MM.1S (cell line): Measurements from ENCODE around the gene USP31.

Experiments used
- DNase-seq: peaks from one replicate; pipeline ENCODE4 v3.0.0-alpha.2; 2015
- H2AFZ ChIP-seq: fragments of 300-600 bp; sonication (generic); 2 replicates; pipeline ENCODE4 v1.6.0; 2016; ENCODE audit warnings: antibody characterized with exemption, low read length
- H3F3A ChIP-seq: fragments of 300-600 bp; sonication (generic); 2 replicates; pipeline ENCODE4 v1.6.1; 2016; ENCODE audit warnings: mild to moderate bottlenecking, antibody characterized with exemption, low read length, moderate library complexity, mixed read lengths; ENCODE audit not compliant: insufficient read depth
- H3K27ac ChIP-seq: fragments of 300-600 bp; sonication (generic); 2 replicates; pipeline ENCODE4 v1.5.1; 2016; ENCODE audit warnings: mild to moderate bottlenecking, low read length
- H3K27me3 ChIP-seq: fragments of 300-600 bp; sonication (generic); replicated peaks from 2 replicates; pipeline ENCODE4 v1.6.0; 2016; ENCODE audit warnings: low read length; ENCODE audit not compliant: insufficient read depth
- H3K36me3 ChIP-seq: fragments of 300-600 bp; sonication (generic); replicated peaks from 2 replicates; pipeline ENCODE4 v1.6.1; 2016; ENCODE audit warnings: mild to moderate bottlenecking, low read length, mixed read lengths; ENCODE audit not compliant: insufficient read depth
- H3K4me1 ChIP-seq: fragments of 300-600 bp; sonication (generic); 2 replicates; pipeline ENCODE4 v1.6.1; 2016; ENCODE audit warnings: low read length, mixed read lengths
- H3K4me2 ChIP-seq: fragments of 300-600 bp; sonication (generic); 2 replicates; pipeline ENCODE4 v1.6.0; 2016; ENCODE audit warnings: low read depth, low read length
- H3K4me3 ChIP-seq: fragments of 300-600 bp; sonication (generic); 2 replicates; pipeline ENCODE4 v1.5.1; 2016; ENCODE audit warnings: low read length, mixed read lengths
- H3K79me2 ChIP-seq: fragments of 300-600 bp; sonication (generic); 2 replicates; pipeline ENCODE4 v1.6.1; 2016; ENCODE audit warnings: mixed run types, low read length, mixed read lengths
- H3K9ac ChIP-seq: fragments of 300-600 bp; sonication (generic); 2 replicates; pipeline ENCODE4 v1.6.1; 2016; ENCODE audit warnings: low read length, mixed read lengths
- H3K9me2 ChIP-seq: fragments of 300-600 bp; sonication (generic); replicated peaks from 2 replicates; pipeline ENCODE4 v1.6.1; 2016; ENCODE audit warnings: mild to moderate bottlenecking, low read length, mixed read lengths; ENCODE audit not compliant: insufficient read depth
- H3K9me3 ChIP-seq: fragments of 300-600 bp; sonication (generic); replicated peaks from 2 replicates; pipeline ENCODE4 v1.6.1; 2016; ENCODE audit warnings: mild to moderate bottlenecking, low read length, mixed read lengths; ENCODE audit not compliant: insufficient read depth
- H4K20me1 ChIP-seq: fragments of 300-600 bp; sonication (generic); 2 replicates; pipeline ENCODE4 v1.6.1; 2016; ENCODE audit warnings: mild to moderate bottlenecking, low read length, moderate library complexity, mixed read lengths; ENCODE audit not compliant: insufficient read depth
- EZH2 ChIP-seq: fragments of 300-600 bp; sonication (generic); optimal IDR thresholded peaks from 2 replicates; pipeline ENCODE3; 2017; ENCODE audit warnings: low read depth, mild to moderate bottlenecking, antibody characterized with exemption, low read length, mixed read lengths
- EZH2phosphoT487 ChIP-seq: fragments of 300-600 bp; sonication (generic); IDR thresholded peaks from 2 replicates; pipeline ENCODE4 v1.6.1; 2018; ENCODE audit warnings: antibody characterized with exemption, low read length
- TF ChIP-seq, protein P1 (sequence below): fragments of 300-600 bp; sonication (generic); IDR thresholded peaks from 2 replicates; pipeline ENCODE4 v1.5.1; 2016; ENCODE audit warnings: antibody characterized with exemption, low read length, mixed read lengths

USP31 gene

DNA sequence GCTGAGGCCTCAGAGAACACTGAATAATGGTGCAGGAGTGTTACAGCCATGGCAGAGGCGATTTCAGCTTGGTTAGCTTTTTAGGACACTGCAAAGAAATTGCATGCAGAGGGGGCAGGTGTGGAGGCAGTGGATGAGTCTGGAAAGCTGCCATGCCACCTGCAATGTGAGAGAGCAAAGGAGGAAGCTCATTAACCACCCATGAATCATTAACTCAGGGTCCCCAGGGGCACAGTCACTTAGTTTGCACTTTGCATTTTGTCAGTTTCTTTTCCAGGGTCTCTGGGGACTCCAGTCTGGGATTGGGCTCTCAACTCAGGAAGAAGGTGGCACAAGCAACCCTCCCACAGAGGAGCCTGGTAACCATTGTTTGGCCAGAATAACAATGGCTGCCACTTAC, 132.9 kb downstream of the USP31 start:
- H3K9me3 ChIP-seq: no peaks in the 10 kb centered on the region
- TF ChIP-seq EZH2phosphoT487: no peak
- TF ChIP-seq, protein P1, sequence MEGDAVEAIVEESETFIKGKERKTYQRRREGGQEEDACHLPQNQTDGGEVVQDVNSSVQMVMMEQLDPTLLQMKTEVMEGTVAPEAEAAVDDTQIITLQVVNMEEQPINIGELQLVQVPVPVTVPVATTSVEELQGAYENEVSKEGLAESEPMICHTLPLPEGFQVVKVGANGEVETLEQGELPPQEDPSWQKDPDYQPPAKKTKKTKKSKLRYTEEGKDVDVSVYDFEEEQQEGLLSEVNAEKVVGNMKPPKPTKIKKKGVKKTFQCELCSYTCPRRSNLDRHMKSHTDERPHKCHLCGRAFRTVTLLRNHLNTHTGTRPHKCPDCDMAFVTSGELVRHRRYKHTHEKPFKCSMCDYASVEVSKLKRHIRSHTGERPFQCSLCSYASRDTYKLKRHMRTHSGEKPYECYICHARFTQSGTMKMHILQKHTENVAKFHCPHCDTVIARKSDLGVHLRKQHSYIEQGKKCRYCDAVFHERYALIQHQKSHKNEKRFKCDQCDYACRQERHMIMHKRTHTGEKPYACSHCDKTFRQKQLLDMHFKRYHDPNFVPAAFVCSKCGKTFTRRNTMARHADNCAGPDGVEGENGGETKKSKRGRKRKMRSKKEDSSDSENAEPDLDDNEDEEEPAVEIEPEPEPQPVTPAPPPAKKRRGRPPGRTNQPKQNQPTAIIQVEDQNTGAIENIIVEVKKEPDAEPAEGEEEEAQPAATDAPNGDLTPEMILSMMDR: no peak
- TF ChIP-seq EZH2: no peak
- no peaks in the 10 kb centered on the region for H3K79me2 ChIP-seq
- no peaks in the 10 kb centered on the region for H3K36me3 ChIP-seq
- H3K27me3 ChIP-seq: no peaks in the 10 kb centered on the region
- no peak overlapping the region for H3K4me2 ChIP-seq
- H3K4me3 ChIP-seq: no peak overlapping the region
- H2AFZ ChIP-seq: no peak overlapping the region
- no peaks in the 10 kb centered on the region for H3K4me1 ChIP-seq
- H3K9ac ChIP-seq: no peak overlapping the region
- no peak overlapping the region for H3K27ac ChIP-seq
- no peak for DNase-seq
- H3F3A ChIP-seq: no peaks in the 10 kb centered on the region
- no peaks in the 10 kb centered on the region for H4K20me1 ChIP-seq
- no peaks in the 10 kb centered on the region for H3K9me2 ChIP-seq

DNA sequence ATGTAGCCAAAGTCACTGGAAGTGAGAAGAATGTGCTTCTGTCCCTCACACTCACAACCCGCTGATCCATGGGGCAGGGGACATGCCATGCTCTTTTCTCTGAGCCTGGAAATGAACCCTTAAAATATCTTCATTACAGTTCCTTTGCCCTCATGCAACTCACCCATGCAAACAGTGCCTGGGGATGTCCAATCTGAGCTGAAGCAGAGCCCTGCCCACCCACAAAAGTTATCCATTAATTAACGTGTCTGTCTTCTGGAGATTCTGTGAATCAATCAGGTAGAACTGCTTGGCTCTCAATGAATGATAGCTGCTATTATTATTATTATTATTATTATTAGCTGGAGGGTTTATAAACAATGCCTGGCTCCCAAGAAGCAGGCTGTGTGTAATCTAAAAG, 133.7 kb downstream of the USP31 start:
- Histone ChIP-seq H3K79me2 (no peaks in the 10 kb centered on the region), H3K36me3 (no peaks in the 10 kb centered on the region), H2AFZ (no peak overlapping the region), H3F3A (no peaks in the 10 kb centered on the region), H3K27me3 (no peaks in the 10 kb centered on the region), H3K27ac (no peak overlapping the region), H3K4me2 (no peak overlapping the region), H3K4me1 (no peaks in the 10 kb centered on the region), H4K20me1 (no peaks in the 10 kb centered on the region), H3K4me3 (no peak overlapping the region), H3K9me2 (no peaks in the 10 kb centered on the region), H3K9me3 (no peaks in the 10 kb centered on the region), H3K9ac (no peak overlapping the region)
- DNase-seq: no peak
- TF ChIP-seq EZH2phosphoT487: no peak
- TF ChIP-seq, protein P1: no peak
- no peak for TF ChIP-seq EZH2

DNA sequence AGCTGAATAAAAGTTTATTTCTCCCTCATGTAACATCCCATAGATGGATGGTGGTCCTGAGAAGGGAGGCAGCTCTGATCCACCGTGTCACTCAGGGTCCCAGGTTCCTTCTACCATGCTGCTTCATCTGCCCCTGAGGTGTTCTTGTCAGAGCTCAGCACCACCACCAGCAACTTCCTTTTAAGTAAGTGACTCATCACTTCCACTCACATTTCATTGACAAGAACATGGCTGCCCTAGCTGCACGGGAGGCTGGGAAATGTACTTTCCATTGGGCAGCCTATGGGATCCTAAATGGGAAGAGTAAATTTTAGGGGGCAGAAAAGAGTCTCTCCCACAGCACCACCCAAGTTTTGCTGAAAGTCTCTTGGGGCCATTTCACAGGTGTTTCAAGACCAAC, 134.7 kb downstream of the USP31 start:
- no peak overlapping the region for H2AFZ ChIP-seq
- H4K20me1 ChIP-seq: no peaks in the 10 kb centered on the region
- H3K9me3 ChIP-seq: no peaks in the 10 kb centered on the region
- no peaks in the 10 kb centered on the region for H3K9me2 ChIP-seq
- H3K4me2 ChIP-seq: no peak overlapping the region
- no peaks in the 10 kb centered on the region for H3K27me3 ChIP-seq
- no peaks in the 10 kb centered on the region for H3F3A ChIP-seq
- no peaks in the 10 kb centered on the region for H3K36me3 ChIP-seq
- no peak overlapping the region for H3K27ac ChIP-seq
- no peak for DNase-seq
- no peaks in the 10 kb centered on the region for H3K4me1 ChIP-seq
- no peak overlapping the region for H3K9ac ChIP-seq
- H3K79me2 ChIP-seq: no peaks in the 10 kb centered on the region
- no peak for TF ChIP-seq EZH2phosphoT487
- no peak for TF ChIP-seq EZH2
- TF ChIP-seq, protein P1: no peak
- no peak overlapping the region for H3K4me3 ChIP-seq
